ENCODE results near the gene EOLA1. TPM values are rescaled to one million over a fixed set of nuclear protein-coding genes. Genes with fewer than 3 reads are reported as not detected.
A peak's percentile ranks its signal among the peaks of the same experiment; 100 is the strongest.
"Not testable (repeated sequence)": the region's sequence is repeated elsewhere in the genome, so short reads cannot be mapped to it uniquely, and the experiment has no call there.

Gene EOLA1
- total and polyA plus RNA-seq, 2 donors (not counting 1 experiment from before 2014, with no cell fraction given), result 26.3 to 61.5 TPM

- Mint-ChIP-seq H3K9me3 (ENCODE audit: insufficient read depth) (no peaks in the 10 kb centered on the region), H3K4me1 (peaks cover 17% of the 10 kb centered on the region), H3K27me3 (no peaks in the 10 kb centered on the region), H3K27ac (no peak overlapping the region), H3K4me3 (no peak overlapping the region)
- H3K79me2 ChIP-seq (ENCODE audit: control insufficient read depth, insufficient read depth, low read length), result peaks cover 4% of the 10 kb centered on the region
- no CpG with 5 or more reads among the region's 1 CpG for WGBS (ENCODE audit: insufficient coverage)
- H3K36me3 ChIP-seq (replicated peaks in 1 of 2; ENCODE audit: control extremely low read depth in 1 of 2, control insufficient read depth in 1 of 2, extremely low read depth in 1 of 2, insufficient read depth in 2 of 2, low read length in 1 of 2), result no peaks in the 10 kb centered on the region
- no peaks in the 10 kb centered on the region for H3K27me3 ChIP-seq (replicated peaks in 1 of 4; ENCODE audit: control extremely low read depth in 1 of 4, control insufficient read depth in 3 of 4, insufficient read depth in 4 of 4, low read length in 3 of 4)
- no peak overlapping the region for H2AFZ ChIP-seq (ENCODE audit: insufficient read depth, low read depth, low read length, poor library complexity, severe bottlenecking)
- H3K4me1 ChIP-seq (ENCODE audit: control insufficient read depth in 2 of 2, insufficient read depth in 2 of 2, low read length in 2 of 2), result peaks cover 4 to 10% of the 10 kb centered on the region in 2 donors
- no peak overlapping the region for H3K4me3 ChIP-seq (ENCODE audit: control extremely low read depth in 1 of 5, extremely low read depth in 1 of 5, insufficient read depth in 1 of 5, low read depth in 2 of 5, low read length in 4 of 5)
- ChIA-PET CTCF (interaction anchor here (0.9 to 2.2 kb wide), 6 partner anchors 12 to 122 kb away, joined by 3 to 12 read pairs (median 4); partner anchors contain the start of genes EOLA1 and IDS), POLR2A (interaction anchor here (1.0 to 1.2 kb wide), 2 partner anchors 11 to 23 kb away, joined by 4 to 14 read pairs; partner anchors contain the start of gene IDS)
- no peak overlapping the region for H3K27ac ChIP-seq (ENCODE audit: low read length in 2 of 2)
- ATAC-seq (ENCODE audit: low read depth), result no peak
- no peak overlapping the region for H3K4me2 ChIP-seq (replicated peaks; ENCODE audit: low read depth, low read length, poor library complexity, severe bottlenecking)
- intact Hi-C loops (cut with micrococcal nuclease), result no loop called here
- H3K9me3 ChIP-seq (ENCODE audit: control extremely low read depth in 1 of 3, control insufficient read depth in 2 of 3, insufficient read depth in 1 of 3, low read length in 2 of 3), result no peaks in the 10 kb centered on the region
- TF ChIP-seq, protein P1, sequence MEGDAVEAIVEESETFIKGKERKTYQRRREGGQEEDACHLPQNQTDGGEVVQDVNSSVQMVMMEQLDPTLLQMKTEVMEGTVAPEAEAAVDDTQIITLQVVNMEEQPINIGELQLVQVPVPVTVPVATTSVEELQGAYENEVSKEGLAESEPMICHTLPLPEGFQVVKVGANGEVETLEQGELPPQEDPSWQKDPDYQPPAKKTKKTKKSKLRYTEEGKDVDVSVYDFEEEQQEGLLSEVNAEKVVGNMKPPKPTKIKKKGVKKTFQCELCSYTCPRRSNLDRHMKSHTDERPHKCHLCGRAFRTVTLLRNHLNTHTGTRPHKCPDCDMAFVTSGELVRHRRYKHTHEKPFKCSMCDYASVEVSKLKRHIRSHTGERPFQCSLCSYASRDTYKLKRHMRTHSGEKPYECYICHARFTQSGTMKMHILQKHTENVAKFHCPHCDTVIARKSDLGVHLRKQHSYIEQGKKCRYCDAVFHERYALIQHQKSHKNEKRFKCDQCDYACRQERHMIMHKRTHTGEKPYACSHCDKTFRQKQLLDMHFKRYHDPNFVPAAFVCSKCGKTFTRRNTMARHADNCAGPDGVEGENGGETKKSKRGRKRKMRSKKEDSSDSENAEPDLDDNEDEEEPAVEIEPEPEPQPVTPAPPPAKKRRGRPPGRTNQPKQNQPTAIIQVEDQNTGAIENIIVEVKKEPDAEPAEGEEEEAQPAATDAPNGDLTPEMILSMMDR (IDR thresholded peaks at IDR 0.05), result no peak
- no peak for TF ChIP-seq EZH2 (IDR thresholded peaks at IDR 0.05; ENCODE audit: borderline replicate concordance, insufficient read depth, low read depth, low read length, poor library complexity, severe bottlenecking)
- DNase-seq, result no peak
- no peaks in the 10 kb centered on the region for H4K20me1 ChIP-seq (ENCODE audit: control insufficient read depth, insufficient read depth, low read length, poor library complexity, severe bottlenecking)
- no peak overlapping the region for H3K9ac ChIP-seq (ENCODE audit: low read length)
Observed at GRCh38 chrX:149528381-149528780, 12.4 kb upstream of the EOLA1 start.

DNA sequence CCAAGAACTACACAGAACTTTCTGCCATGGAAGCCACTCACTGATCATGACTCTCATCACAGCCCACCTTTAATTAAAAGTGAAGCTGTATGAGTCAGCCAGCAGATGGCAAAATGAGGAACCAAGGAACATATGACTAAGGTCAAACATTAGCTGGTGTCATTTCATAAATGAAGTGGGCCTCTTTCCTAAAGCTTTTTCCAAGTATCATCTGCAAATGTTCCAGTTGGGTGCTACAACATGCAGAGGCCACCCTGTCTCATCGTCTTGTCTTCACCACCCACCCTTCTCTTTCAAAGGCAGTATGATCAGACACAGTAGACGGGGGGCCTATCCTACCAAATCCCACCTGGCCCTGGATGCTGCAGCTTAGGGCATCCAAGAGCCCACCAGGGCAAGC is 9.2 kb upstream of the EOLA1 start:
- ChIA-PET CTCF (interaction anchor here (0.9 kb wide), 2 partner anchors 8 to 19 kb away, joined by 4 to 6 read pairs; no protein-coding TSS in a partner anchor), POLR2A (no interaction called here)
- Mint-ChIP-seq H3K4me3 (no peak overlapping the region), H3K9me3 (ENCODE audit: insufficient read depth) (no peaks in the 10 kb centered on the region), H3K27ac (peak overlapping the region; percentile 67), H3K4me1 (peaks cover 14% of the 10 kb centered on the region), H3K27me3 (no peaks in the 10 kb centered on the region)
- Histone ChIP-seq H3K4me2 (replicated peaks; ENCODE audit: low read depth, low read length, poor library complexity, severe bottlenecking) (no peak overlapping the region), H3K9ac (ENCODE audit: low read length) (no peak overlapping the region), H3K27me3 (replicated peaks in 1 of 4; ENCODE audit: control extremely low read depth in 1 of 4, control insufficient read depth in 3 of 4, insufficient read depth in 4 of 4, low read length in 3 of 4) (no peaks in the 10 kb centered on the region), H3K4me1 (ENCODE audit: control insufficient read depth in 2 of 2, insufficient read depth in 2 of 2, low read length in 2 of 2) (no peaks in the 10 kb centered on the region), H3K79me2 (ENCODE audit: control insufficient read depth, insufficient read depth, low read length) (peaks cover 4% of the 10 kb centered on the region), H3K27ac (ENCODE audit: low read length in 2 of 2) (no peak overlapping the region), H4K20me1 (ENCODE audit: control insufficient read depth, insufficient read depth, low read length, poor library complexity, severe bottlenecking) (no peaks in the 10 kb centered on the region), H3K4me3 (ENCODE audit: control extremely low read depth in 1 of 5, extremely low read depth in 1 of 5, insufficient read depth in 1 of 5, low read depth in 2 of 5, low read length in 4 of 5) (no peak overlapping the region), H3K36me3 (replicated peaks in 1 of 2; ENCODE audit: control extremely low read depth in 1 of 2, control insufficient read depth in 1 of 2, extremely low read depth in 1 of 2, insufficient read depth in 2 of 2, low read length in 1 of 2) (no peaks in the 10 kb centered on the region), H2AFZ (ENCODE audit: insufficient read depth, low read depth, low read length, poor library complexity, severe bottlenecking) (no peak overlapping the region), H3K9me3 (ENCODE audit: control extremely low read depth in 1 of 3, control insufficient read depth in 2 of 3, insufficient read depth in 1 of 3, low read length in 2 of 3) (no peaks in the 10 kb centered on the region)
- DNase-seq (peak; percentile 47), ATAC-seq (ENCODE audit: low read depth) (peak; percentile 66)
- intact Hi-C loops (cut with micrococcal nuclease), result loop anchor here (1.0 kb wide), 1 partner anchor 8 kb away; no protein-coding TSS in a partner anchor
- 67% methylated on average over 1 of the region's 2 CpGs for WGBS (ENCODE audit: insufficient coverage)
- TF ChIP-seq EZH2 (IDR thresholded peaks at IDR 0.05; ENCODE audit: borderline replicate concordance, insufficient read depth, low read depth, low read length, poor library complexity, severe bottlenecking), result no peak
- TF ChIP-seq, protein P1 (IDR thresholded peaks at IDR 0.05), result no peak

GRCh38 chrX:149532868-149533267 is 7.9 kb upstream of the EOLA1 start:
- H3K27ac ChIP-seq (ENCODE audit: low read length in 2 of 2); H3K4me1 ChIP-seq (ENCODE audit: control insufficient read depth in 2 of 2, insufficient read depth in 2 of 2, low read length in 2 of 2); H3K9ac ChIP-seq (ENCODE audit: low read length); H3K4me3 Mint-ChIP-seq; H4K20me1 ChIP-seq (ENCODE audit: control insufficient read depth, insufficient read depth, low read length, poor library complexity, severe bottlenecking); CTCF ChIA-PET; H3K79me2 ChIP-seq (ENCODE audit: control insufficient read depth, insufficient read depth, low read length); POLR2A ChIA-PET; H3K27me3 Mint-ChIP-seq; H3K4me3 ChIP-seq (ENCODE audit: control extremely low read depth in 1 of 5, extremely low read depth in 1 of 5, insufficient read depth in 1 of 5, low read depth in 2 of 5, low read length in 4 of 5); H3K27me3 ChIP-seq (replicated peaks in 1 of 4; ENCODE audit: control extremely low read depth in 1 of 4, control insufficient read depth in 3 of 4, insufficient read depth in 4 of 4, low read length in 3 of 4); H2AFZ ChIP-seq (ENCODE audit: insufficient read depth, low read depth, low read length, poor library complexity, severe bottlenecking); H3K9me3 ChIP-seq (ENCODE audit: control extremely low read depth in 1 of 3, control insufficient read depth in 2 of 3, insufficient read depth in 1 of 3, low read length in 2 of 3); ATAC-seq (ENCODE audit: low read depth); H3K36me3 ChIP-seq (replicated peaks in 1 of 2; ENCODE audit: control extremely low read depth in 1 of 2, control insufficient read depth in 1 of 2, extremely low read depth in 1 of 2, insufficient read depth in 2 of 2, low read length in 1 of 2); H3K9me3 Mint-ChIP-seq (ENCODE audit: insufficient read depth); intact Hi-C loops (cut with micrococcal nuclease); H3K4me2 ChIP-seq (replicated peaks; ENCODE audit: low read depth, low read length, poor library complexity, severe bottlenecking); H3K27ac Mint-ChIP-seq; DNase-seq: not testable (repeated sequence)
- peaks cover 13% of the 10 kb centered on the region for H3K4me1 Mint-ChIP-seq
- WGBS (ENCODE audit: insufficient coverage), result no CpG with 5 or more reads among the region's 3 CpGs
